Activated CD4-positive, alpha-beta T cell treated with anti-CD3 and anti-CD28 coated beads, Interleukin-2, Interleukin-4, amounts not matched to agents 100 ng/mL and 50 ng/mL, durations not matched to agents 16 hours and 8 hours (primary cell): ENCODE data around the gene LY86.

Experiments
- DNase-seq: peaks from one replicate; pipeline ENCODE4 v3.0.0-alpha.2; 2020; ENCODE audit warnings: low spot score

Gene LY86

DNA sequence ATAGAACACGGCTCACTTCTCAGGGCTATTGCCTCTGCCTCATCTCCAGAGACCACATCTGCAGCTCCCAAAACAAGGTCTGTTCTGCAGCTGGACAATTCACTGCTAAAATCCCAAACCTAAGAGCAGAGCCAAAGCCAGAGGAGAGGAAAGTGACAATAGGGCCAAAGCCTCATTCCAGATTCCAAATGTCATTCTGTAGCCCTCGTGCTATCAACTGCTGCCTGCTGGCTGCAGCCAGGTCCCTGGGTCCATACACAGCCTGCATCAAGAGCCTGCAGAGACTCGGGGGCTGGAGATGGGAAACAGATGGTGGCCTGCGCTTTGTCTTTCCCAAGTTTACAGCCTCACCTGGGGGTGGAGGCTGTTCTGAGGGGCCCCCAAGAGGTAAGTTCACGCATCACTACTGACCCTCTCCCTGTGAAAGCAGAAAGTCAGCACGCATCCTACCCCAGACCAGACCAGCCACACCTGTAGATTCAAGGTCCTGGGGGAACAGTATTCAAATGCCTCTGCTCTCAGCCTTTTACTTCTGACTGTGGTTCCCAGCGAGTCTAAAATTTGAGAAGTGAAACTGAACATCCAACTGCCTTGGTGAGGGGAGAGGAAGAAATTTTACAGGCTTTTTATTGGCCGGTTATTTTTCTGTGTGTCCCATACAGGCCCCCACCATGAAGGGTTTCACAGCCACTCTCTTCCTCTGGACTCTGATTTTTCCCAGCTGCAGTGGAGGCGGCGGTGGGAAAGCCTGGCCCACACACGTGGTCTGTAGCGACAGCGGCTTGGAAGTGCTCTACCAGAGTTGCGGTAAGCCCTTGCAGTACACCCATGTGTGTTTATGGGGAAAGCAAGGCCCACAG lies at the start of gene LY86:
Gene LY86 (plus strand): TSS at position 657 of the 860 bp plus-strand sequence. CDS start 15 bp downstream, at position 672.
- DNase-seq = no peak

GRCh38 chr6:6539036-6539435 lies 49.5 kb upstream of the LY86 start:
- no peak for DNase-seq

DNA sequence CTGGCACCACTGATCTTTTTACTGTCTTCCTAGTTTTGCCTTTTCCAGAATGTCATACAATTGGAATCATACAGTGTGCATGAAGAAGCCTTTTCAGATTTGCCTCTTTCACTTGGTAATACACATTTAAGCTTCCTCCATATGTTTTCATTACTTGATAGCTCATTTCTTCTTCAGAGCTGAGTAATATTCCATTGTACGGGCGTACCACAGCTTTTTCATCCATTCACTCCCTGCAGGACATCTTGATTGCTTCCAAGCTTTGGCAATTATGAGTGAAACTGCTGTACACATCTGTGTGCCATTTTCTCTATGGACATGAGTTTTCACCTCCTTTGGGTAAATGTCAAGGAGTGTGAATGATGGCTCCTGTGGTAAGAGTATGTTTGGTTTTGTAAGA lies 46.2 kb upstream of the LY86 start:
- no peak for DNase-seq

DNA sequence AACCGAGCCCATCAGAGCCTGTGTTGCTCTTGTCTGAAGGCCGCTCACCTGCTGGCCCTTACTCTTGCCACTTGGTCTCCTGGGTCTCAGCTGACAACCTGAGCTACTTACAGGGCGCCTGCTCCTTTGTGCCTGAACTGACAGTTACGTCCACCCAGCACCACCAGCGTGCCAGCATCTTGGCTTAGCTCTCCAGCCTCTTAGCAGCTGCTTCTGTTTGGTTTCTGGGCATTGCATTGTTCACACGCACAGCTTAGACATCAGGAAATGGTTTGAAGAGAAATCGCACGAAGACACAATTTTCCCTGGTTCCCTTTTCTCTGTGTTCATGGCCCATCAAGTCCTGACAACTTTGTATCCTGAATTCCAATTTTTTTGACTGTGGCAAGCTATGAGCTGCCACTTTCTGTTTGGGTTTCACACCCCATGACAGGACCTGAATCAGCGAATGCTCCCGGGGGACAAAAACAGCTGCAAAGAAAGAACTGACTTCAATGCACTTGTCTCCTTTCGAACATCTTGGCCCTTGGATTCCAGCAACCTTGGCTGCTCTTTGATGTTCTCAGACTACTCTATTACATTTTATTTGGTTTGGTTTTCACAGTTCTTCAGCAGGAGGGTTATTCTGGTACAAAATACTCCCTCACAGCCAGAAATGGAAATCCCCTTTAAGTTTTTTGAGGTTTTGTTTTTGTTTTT lies 45.2 kb upstream of the LY86 start:
- DNase-seq = no peak

GRCh38 chr6:6545616-6546317 lies 42.8 kb upstream of the LY86 start:
- DNase-seq = no peak

GRCh38 chr6:6546318-6547109 lies 42.0 kb upstream of the LY86 start:
- peak; percentile 15 for DNase-seq

GRCh38 chr6:6547110-6547879 lies 41.2 kb upstream of the LY86 start:
- peak; percentile 85 for DNase-seq

- DNase-seq = no peak
Observed at GRCh38 chr6:6556161-6556737, 32.3 kb upstream of the LY86 start.

GRCh38 chr6:6556738-6557503 lies 31.6 kb upstream of the LY86 start:
- DNase-seq = peak; percentile 54

GRCh38 chr6:6557504-6557839 lies 31.0 kb upstream of the LY86 start:
- no peak for DNase-seq

DNA sequence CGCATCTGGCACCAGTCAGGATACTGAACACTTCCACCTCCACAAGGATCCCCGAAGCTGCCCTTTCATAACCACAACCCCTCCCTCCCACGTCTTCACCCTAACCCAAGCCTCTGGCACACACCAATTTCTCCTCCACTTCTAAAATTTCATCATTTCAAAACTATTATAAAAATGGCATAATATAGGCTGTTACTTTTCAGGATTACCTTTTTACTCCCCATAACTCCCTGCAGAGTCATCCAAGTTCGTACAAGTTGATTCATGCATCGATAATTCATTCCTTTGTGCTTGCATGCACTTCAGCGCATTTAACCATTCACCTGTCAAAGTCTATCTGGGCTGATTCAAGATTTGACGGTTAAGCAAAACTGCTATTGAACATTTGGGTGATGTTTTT lies 30.6 kb upstream of the LY86 start:
- no peak for DNase-seq

DNA sequence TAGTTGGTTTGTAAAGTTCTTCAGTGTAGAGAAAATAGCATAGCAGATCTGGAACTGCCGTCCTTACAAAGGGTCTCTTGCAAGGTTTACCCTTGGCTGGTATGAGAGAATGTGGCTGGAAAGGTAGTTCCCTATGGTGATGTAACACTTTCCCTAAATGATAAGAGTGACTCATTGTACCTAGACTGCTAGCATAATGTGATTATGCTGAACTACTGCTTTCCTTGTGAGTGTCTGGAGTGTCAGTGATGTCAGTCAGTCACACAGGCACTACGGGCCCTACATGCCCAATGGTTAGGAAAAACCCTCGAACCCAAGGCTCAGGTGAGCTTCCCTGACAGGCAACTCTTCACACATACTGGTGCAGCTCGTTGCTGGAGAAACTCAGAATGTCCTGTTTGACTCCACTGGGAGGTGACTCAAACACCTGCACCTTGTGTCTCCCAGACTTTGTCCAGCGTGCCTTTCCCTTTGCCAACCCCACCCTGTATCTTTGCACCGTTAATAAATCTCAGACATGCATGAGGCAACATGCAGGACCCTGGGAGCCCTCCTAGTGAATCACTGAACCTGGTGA lies 28.4 kb upstream of the LY86 start:
- DNase-seq = peak; percentile 6

DNA sequence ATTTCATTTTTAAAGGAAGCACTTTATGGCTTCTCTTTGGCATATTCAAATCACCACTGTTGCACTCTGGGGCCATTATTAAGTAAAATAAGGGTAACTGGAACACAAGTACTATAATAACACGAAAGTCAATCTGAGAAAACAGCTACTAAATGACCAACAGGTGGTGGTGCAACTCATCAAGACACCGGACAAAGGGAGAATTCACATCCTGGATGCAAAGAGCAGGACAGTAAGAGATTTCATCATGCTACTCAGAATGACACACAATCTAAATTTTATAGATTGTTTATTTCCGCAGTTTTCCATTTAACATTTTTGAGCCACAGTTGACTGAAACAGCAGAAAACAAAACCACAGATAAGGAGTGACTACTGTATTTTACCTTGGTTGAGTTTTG lies 27.6 kb upstream of the LY86 start:
- DNase-seq = peak; percentile 13

DNA sequence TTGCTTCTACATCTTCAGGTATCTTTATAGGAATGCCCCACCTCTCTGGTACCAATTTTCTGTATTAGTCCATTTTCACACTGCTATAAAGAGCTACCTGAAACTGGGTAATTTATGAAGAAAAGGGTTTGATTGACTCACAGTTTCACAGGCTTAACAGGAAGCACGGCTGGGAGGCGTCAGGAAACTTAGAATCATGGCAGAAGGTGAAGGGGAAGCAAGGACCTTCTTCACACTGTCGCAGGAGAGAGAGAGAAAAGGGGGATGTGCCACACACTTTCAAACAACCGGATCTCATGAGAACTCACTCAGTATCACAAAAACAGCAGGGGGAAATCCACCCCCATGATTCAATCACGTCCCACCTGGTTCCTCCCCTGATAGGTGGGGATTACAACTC lies 24.4 kb upstream of the LY86 start:
- no peak for DNase-seq

GRCh38 chr6:6565069-6565468 lies 23.5 kb upstream of the LY86 start:
- DNase-seq = no peak

GRCh38 chr6:6565488-6565887 lies 23.0 kb upstream of the LY86 start:
- DNase-seq = no peak

GRCh38 chr6:6566766-6567165 lies 21.8 kb upstream of the LY86 start:
- DNase-seq = no peak

- DNase-seq = no peak
Observed at GRCh38 chr6:6569096-6569810, 19.3 kb upstream of the LY86 start.

DNA sequence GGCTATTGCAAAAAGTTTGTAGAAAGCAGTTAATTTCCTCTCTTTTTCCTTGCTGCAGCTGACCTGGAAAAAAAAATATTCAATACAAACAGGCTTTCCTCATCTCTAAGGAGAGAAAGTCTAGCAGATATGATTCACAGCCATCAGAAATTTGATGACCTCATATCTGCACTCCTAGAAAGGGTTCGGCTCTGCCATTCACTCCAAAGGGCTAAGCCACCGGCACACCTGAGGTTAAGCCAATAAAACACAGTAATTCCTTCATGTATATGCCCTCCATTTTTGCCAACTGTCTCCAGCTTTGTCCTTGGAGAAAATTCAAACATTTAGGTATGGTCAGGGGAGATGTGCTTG lies 18.7 kb upstream of the LY86 start:
- no peak for DNase-seq
